K562 (cell line): ENCODE data around the gene PITX2.

ENCODE experiments used
- HNRNPH1 ChIP-seq: fragments of 200-400 bp; formaldehyde crosslinking; optimal IDR thresholded peaks from 2 replicates; pipeline ENCODE3; 2017; ENCODE audit warnings: low read depth, mild to moderate bottlenecking, low read length, moderate library complexity
- TF ChIP-seq, protein P1 (sequence below), 3 experiments: IDR thresholded peaks in 2 of 3; conservative IDR thresholded peaks in 1 of 3; 2 replicates each; pipeline ENCODE4 v1.5.1; 2011 to 2012; ENCODE audit warnings: low read length in 3 of 3, mild to moderate bottlenecking in 3 of 3, control low read depth in 2 of 3, improper control_type of control experiment in 1 of 3, inconsistent platforms in 1 of 3, low read depth in 1 of 3, mixed read lengths in 1 of 3, moderate library complexity in 1 of 3; ENCODE audit not compliant: insufficient read depth in 2 of 3

GRCh38 chr4:110620691-110621327, 2.1 kb downstream of the PITX2 start:
- TF ChIP-seq HNRNPH1: no peak
- TF ChIP-seq, protein P1, sequence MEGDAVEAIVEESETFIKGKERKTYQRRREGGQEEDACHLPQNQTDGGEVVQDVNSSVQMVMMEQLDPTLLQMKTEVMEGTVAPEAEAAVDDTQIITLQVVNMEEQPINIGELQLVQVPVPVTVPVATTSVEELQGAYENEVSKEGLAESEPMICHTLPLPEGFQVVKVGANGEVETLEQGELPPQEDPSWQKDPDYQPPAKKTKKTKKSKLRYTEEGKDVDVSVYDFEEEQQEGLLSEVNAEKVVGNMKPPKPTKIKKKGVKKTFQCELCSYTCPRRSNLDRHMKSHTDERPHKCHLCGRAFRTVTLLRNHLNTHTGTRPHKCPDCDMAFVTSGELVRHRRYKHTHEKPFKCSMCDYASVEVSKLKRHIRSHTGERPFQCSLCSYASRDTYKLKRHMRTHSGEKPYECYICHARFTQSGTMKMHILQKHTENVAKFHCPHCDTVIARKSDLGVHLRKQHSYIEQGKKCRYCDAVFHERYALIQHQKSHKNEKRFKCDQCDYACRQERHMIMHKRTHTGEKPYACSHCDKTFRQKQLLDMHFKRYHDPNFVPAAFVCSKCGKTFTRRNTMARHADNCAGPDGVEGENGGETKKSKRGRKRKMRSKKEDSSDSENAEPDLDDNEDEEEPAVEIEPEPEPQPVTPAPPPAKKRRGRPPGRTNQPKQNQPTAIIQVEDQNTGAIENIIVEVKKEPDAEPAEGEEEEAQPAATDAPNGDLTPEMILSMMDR (IDR thresholded peaks at IDR 0.05 in 2 of 3, conservative IDR thresholded peaks at IDR 0.05 in 1 of 3; ENCODE audit: insufficient read depth in 2 of 3, low read depth in 1 of 3, low read length in 3 of 3): no peak
